DMS79 (cell line): ENCODE measurements around the gene MGAT2.
"Not testable (repeated sequence)": the region's sequence is repeated elsewhere in the genome, so short reads cannot be mapped to it uniquely, and the experiment has no call there.

Experiments
- DNase-seq: peaks from one replicate; lab custom pipeline; 2025; lab: John Stamatoyannopoulos, UW

MGAT2 gene

GRCh38 chr14:49620182-49621113 is at the start of gene MGAT2, which contains the start of gene RPL36AL:
Gene MGAT2 (plus strand): TSS chr14:49620799. CDS start chr14:49621269, 470 bp downstream.
Gene RPL36AL (minus strand): TSS chr14:49620626. CDS start chr14:49619104, 1,522 bp downstream.
- DNase-seq, result peak; percentile 98

GRCh38 chr14:49574038-49574437 is 46.6 kb upstream of the MGAT2 start:
- DNase-seq, result no peak

GRCh38 chr14:49578141-49578540 is 42.5 kb upstream of the MGAT2 start:
- no peak for DNase-seq

GRCh38 chr14:49579841-49580240 is 40.8 kb upstream of the MGAT2 start:
- DNase-seq, result no peak

GRCh38 chr14:49581209-49582112 is 39.1 kb upstream of the MGAT2 start:
- no peak for DNase-seq

- no peak for DNase-seq
Measured at GRCh38 chr14:49582113-49582977, 38.3 kb upstream of the MGAT2 start.

- DNase-seq, result no peak
Measured at GRCh38 chr14:49583629-49584028, 37.0 kb upstream of the MGAT2 start.

- no peak for DNase-seq
Measured at GRCh38 chr14:49584058-49584457, 36.5 kb upstream of the MGAT2 start.

GRCh38 chr14:49584981-49585640 is 35.5 kb upstream of the MGAT2 start:
- not testable (repeated sequence) for DNase-seq

- peak; percentile 99 for DNase-seq
Measured at GRCh38 chr14:49585803-49586672, 34.6 kb upstream of the MGAT2 start, which contains the start of gene RPS29. Gene RPS29 (minus strand): TSS chr14:49586380. CDS start chr14:49586346, 34 bp downstream.

- DNase-seq, result peak; percentile 66
Measured at GRCh38 chr14:49586673-49587460, 33.7 kb upstream of the MGAT2 start.

GRCh38 chr14:49589387-49589786 is 31.2 kb upstream of the MGAT2 start:
- DNase-seq, result no peak

- no peak for DNase-seq
Measured at GRCh38 chr14:49593016-49593415, 27.6 kb upstream of the MGAT2 start.

GRCh38 chr14:49594347-49595091 is 26.1 kb upstream of the MGAT2 start:
- DNase-seq, result no peak

- DNase-seq, result no peak
Measured at GRCh38 chr14:49598189-49598484, 22.5 kb upstream of the MGAT2 start.

- peak; percentile 91 for DNase-seq
Measured at GRCh38 chr14:49598485-49599300, 21.9 kb upstream of the MGAT2 start, which contains the start of gene LRR1. Gene LRR1 (plus strand): TSS chr14:49598940. CDS start chr14:49599021, 81 bp downstream.

- no peak for DNase-seq
Measured at GRCh38 chr14:49607583-49607982, 13.0 kb upstream of the MGAT2 start.
